HUDEP-2 (cell line): ENCODE data around the gene SLC39A9.

Experiments used
- DNase-seq, 76 experiments: peaks; one replicate each; lab custom pipeline; 2025; ENCODE audit not compliant: unreplicated experiment in 76 of 76; lab: John Stamatoyannopoulos, UW

The SLC39A9 gene, protein sequence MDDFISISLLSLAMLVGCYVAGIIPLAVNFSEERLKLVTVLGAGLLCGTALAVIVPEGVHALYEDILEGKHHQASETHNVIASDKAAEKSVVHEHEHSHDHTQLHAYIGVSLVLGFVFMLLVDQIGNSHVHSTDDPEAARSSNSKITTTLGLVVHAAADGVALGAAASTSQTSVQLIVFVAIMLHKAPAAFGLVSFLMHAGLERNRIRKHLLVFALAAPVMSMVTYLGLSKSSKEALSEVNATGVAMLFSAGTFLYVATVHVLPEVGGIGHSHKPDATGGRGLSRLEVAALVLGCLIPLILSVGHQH

DNA sequence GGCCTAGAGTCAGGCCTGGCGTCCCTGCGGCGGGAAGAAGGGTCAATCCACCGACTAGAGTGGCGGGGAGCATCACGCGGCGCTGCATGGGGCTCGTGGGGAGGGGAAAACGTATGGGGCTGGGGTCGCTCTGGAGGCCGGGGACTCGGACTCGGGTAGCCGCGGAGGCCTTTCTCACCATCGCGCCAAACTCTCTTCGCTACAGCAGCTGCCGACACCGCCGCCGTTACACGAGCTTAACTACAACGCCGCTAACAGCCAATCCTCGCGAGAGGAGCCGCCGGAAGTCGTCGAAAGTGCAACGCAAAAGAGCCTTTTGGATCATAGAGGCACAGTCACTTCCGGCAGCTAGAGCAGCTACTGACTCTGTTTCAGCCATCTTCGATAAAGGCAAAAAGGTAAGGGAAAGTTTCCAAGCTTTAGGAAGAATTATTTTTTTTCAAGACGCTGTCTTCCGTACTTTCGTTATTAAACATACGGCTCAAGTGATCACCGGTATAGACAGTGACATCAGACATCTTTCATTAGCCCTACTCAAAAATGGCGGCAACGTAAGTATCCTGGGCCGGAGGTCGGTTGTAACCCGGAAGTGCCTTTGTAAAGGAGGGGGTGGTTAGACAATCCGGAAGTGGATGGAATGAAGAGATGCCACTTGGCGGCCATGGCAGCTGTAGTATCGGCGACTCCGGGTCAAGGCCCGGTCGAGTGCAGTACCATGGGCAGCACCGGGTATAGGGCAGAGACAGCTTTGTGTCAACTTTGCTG is at the start of gene SLC39A9, which contains the start of gene ERH:
Gene SLC39A9, plus strand, starts transcription at position 640 of the 765 bp plus-strand sequence. CDS start 678 bp downstream, outside the sequence.
Gene ERH, minus strand, starts transcription at position 247 of the 765 bp plus-strand sequence. Its CDS starts 66 bp downstream, at position 181.
- peak; percentile 25 to 95 (median 87) for DNase-seq

- DNase-seq: no peak
Measured at GRCh38 chr14:69349091-69349777, 49.3 kb upstream of the SLC39A9 start.

DNA sequence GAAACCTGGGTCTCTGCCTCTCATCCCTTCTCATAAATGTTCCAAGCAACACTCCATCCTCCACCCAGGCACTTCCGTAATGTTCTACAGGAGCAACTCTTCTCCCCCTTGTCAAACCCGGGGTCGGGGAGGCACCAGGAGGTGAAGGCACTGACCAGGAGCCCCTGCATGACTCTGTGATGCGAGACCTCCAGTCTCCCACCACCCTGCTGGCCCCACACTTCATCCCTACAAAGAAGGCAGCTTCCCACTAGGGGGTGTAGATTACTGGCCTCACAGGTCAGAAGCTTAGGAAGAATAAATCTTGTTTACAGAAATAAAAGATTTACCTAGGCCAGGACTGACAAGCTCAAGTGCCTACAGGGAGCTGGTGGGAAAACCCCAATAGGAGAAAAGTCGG is 47.6 kb upstream of the SLC39A9 start:
- no peak for DNase-seq

DNA sequence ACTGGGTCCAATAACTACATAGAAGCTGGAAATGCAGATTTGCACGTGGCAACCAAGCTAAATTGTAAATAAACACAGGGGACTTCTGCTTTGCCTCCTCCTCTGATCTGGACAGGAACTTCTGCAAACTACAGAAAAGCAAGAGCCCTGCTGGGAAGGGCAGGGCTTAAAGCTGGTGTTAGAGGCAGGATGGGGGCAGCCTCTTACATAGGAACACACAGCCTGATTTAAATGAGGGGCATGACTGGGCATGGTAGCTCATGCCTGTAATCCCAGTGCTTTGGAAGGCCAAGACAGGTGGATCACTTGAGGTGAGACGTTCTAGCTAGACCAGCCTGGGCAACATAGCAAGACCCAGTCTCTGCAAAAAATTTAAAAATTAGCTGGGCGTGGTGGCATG is 47.1 kb upstream of the SLC39A9 start:
- no peak for DNase-seq

DNA sequence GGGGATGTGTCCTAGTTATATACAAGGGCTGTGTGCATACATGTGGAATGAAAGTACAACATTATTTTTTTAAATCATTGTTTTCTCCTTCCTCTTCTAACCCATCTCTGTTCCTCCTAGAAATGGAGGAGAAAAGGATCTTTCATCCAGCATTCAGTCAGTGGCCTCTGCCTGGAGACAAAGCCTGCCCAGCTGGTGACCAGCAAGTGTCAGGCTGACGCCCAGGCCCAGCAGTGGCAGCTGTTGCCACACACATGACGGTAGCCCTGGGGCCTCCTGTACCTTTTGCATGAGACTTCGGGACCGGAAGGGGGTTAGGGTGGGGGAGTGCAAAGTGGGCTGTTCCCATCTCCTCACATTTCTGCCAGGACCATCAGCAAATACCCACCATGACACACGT is 46.6 kb upstream of the SLC39A9 start:
- no peak for DNase-seq

DNA sequence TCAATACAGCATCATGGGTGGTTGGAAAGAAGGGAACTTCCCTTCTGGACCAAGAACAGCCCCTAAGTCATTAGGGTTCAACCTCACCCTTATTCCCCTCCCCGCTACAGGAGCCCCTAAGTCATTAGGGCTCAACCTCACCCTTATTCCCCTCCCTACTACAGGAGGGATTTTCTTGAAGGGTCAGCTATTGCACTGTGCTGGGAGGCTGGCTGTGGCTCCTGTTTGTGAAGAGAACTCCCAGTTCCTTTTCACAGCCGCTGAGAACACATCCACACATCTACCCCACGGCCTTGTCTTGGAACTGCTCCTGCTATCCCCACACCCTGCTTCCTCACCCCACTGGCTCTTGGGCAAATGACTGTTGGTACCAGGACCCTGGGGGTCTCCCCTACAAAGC is 45.3 kb upstream of the SLC39A9 start:
- no peak for DNase-seq

DNA sequence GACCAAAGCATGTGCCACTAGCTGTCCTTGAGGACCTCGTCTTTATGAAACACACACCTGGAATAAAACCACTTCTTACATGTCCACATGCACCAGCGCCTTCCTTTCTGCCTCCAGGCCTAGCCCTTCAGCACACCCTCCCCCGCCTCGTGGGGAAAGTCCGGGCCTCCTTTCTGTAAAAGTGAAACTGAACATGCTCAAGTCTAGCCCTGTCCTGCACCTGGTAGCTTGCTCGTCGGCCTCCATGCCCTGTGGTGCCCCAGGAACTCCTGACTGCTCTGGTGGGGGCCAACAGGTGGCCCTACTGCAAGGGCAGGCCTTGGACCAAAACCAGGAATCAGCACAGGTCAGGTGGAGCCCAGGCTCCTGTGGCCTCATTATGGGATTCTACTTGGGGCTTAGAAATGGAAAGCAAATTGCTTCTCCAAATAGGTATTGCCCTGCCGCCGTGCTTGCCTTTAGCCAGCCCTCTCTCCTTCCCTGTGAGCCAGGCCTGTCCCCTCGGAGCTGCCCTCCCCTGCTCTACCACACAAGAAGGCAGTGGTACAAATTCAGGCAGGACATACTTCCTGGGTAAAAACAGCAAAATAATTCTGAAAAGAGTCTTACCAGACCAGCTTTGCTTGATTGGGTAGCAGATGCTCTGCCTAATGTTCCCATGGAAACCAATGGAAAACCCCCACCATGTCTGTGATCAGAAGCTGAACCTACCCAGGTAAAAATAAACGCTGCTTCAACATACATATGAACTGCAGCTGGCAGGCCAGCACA is 43.9 kb upstream of the SLC39A9 start:
- DNase-seq: peak in 1 of 76 experiments; percentile 1

DNA sequence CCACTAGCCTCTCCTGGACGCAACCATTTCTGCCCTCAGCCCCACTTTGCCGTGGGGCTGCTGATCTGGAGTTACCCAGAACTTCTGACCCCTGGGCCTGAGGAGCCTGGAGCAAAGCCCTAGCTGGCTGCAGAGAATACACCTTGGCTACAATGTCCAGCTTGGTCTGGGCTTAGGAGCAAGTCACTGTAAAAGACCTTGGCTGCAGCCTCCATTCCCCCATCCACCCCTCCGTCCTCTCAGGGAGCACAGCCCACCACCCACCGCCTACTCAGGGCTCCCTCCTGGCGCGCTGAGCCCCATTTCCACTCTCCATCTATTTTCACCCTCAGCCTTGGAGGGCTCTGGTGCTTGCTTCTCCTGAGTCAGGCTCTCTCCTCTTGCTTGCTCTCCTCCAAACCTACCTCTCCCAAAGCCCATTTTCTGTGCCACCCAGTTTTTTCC is 43.3 kb upstream of the SLC39A9 start:
- DNase-seq: no peak

DNA sequence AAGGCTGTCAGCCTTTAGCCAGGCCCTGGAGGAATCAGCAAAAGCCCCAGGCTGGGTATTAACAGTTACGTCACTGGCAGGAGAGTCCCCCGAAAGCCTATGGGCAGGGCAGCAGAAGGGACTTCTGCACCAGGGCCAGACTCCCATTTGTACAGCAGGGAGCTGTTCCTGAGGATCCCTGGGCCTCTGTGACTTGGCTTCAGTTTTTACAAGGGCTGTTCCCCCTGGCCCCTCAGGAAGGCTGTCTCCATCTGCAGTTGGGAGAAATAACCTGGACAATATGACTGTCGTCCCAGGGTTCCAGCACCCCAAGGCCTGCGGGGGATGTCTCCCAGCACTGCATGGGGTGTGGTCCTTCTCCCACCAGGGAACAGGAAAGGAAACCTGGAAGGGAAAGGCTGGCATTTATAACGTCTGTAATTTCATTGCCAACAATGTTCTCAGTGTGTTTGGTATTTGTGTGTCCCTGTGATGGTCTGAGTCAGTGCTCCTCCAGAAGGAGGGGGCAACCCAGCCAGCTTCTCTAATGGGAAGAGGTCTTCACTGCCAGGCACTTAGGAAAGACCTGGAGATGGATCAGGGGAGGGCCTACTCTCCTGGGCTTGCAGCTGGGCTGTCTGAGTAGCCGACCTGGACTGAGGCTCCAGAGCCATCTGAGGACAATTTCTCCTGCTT is 42.7 kb upstream of the SLC39A9 start:
- DNase-seq: no peak

DNA sequence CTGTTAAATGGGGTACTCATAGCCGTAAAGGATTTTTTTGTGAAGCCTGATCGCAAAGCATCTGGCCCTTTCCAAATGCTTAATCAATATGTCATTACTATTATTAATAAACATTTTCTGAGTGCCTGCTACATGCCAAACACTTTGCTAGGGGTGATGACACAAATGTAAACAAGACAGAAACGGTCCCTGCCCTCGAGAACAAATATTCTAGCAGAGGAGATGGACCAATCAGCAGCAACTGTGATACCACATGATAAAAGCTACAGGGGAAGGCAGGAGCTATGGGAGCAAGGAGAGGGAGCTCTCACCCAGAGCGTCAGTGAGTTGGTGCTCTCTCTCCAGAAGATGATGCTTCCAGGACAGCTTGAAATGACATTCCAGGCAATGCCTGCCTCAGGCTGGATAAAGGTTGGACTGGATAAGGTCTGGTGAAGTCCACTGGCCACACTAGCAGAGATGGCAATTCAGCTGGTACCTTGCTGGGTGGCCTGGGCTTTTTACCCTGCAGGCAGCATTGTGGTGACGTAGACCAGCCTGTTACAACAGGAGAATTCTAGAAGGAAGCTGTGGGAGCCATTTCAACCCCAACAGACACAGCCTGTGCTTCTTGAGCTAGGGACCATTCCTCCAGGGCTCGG is 41.5 kb upstream of the SLC39A9 start:
- no peak for DNase-seq

GRCh38 chr14:69357544-69358200 is 40.8 kb upstream of the SLC39A9 start:
- no peak for DNase-seq

DNA sequence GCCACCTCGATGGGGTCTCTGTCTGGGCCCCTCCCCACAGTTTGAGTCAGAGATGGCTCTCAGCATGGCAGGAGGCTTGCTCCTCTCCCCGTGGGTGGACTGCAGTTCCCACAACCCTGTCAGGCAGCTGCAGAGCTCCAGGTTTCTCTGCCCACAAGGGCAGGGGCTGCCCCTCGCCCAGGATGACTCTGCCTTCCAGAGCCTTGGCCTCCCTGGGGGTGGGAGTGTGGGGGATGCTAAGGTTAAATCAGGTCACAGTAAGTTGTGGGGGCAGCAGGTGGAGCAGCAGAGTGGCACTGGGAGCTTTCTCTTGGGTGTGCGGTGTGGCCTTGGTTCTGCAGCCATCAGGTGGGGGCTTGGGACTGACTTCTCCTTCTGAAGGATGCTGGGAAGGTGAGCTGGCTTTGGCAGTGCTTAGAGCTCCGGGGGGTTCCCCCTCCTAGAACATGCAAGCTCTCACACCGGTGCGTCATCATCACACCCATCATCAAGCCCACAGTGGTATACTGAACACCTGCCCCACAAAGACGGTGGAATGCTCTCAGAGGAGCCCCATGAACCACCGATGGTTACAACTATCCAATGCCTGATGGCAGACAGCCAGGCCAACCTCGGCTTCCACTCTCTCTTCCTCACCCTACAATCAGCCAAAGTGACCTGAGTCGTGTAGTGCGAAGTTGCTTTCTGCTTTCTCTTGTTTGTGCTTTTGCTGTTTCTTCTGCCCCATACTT is 40.1 kb upstream of the SLC39A9 start:
- no peak for DNase-seq

- no peak for DNase-seq
Measured at GRCh38 chr14:69358966-69359365, 39.5 kb upstream of the SLC39A9 start.

DNA sequence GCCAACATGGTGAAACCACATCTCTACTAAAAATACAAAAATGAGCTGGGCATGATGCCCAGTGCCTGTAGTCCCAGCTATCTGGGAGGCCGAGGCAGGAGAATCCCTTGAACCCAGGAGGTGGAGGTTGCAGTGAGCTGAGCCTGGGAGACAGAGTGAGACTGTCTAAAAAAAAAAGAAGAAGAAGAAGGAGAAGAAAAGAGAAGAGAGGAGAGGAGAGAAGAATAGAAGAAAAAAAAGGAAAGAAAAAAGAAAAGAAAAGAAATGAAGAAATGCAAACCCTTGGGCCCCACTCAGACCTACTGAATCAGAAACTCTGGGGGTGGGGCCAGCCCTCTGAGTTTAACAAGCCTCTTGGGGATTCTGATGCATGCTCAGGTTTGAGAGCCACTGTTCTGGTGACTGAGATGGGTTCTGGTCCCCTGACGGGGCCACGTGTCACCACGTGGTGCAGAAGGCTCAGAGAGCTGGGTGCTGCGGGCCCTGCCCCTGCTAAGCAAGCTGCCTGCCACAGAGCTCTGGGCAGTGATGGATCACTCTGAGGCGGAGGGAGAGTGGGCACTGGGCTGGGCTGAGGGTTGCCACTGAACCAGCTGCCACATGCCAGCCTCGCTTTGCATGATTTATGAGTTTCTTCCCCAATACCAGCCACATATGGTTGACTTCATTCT is 37.9 kb upstream of the SLC39A9 start:
- no peak for DNase-seq

DNA sequence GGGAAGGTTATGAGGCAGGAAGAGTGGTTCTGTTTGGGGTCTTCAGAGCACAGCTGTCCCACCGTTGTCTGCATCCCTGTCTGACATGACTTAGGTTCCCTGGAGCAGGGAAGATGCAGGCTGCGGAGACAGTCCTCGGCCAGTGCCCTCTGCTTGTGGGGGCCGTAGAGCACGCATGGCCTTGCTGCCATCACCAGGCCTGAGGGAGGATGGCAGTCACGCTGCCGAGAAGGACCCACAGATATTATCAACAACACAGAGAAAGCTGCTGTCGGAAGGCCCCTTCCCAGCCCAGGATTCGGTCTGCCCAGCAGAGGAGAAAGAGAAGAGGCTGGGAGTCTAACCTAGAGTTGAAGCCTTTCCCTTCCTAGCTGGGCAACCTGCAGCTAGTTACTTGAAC is 35.4 kb upstream of the SLC39A9 start:
- DNase-seq: peak in 1 of 76 experiments; percentile 1

GRCh38 chr14:69363964-69364363 is 34.5 kb upstream of the SLC39A9 start:
- no peak for DNase-seq

DNA sequence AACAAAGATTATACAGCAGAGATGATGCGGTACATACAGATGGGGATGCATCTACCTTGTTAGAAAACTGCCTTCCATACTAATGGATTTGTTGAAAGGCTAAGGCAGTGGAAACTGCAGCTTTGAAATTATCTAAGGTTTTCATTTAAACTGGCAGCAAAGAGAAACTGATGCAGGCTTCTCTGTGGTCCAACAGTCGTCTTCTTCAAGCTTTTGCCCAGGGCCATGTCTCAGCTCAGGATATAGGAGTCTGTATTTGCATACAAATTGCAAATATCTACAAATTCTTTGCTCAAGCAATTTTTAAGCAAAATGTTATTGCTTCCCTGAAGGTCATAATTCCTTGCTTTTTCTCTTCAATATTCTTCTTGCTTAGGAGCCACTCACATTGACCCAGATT is 34.1 kb upstream of the SLC39A9 start:
- DNase-seq: no peak

GRCh38 chr14:69366069-69366468 is 32.4 kb upstream of the SLC39A9 start:
- DNase-seq: no peak
